GM18499 (cell line): ENCODE measurements around the gene SKIC8.

ENCODE experiments used
- ATAC-seq: cut with Tn5 transposase; IDR thresholded peaks from one replicate; pipeline ENCODE4 v1.9.1; 2021; ENCODE audit warnings: moderate number of reproducible peaks; ENCODE audit not compliant: insufficient read depth, unreplicated experiment

Gene SKIC8

GRCh38 chr15:78233496-78233895, 65.9 kb downstream of the SKIC8 start:
- ATAC-seq = no peak
